Endodermal cell (in vitro differentiated cells): Measurements from ENCODE around the gene MAP3K20. TPM values are rescaled to one million over a fixed set of nuclear protein-coding genes. Genes with fewer than 3 reads are reported as not detected.
"Not testable (repeated sequence)": the region's sequence is repeated elsewhere in the genome, so short reads cannot be mapped to it uniquely, and the experiment has no call there.

Source experiments
- DNase-seq: peaks from one replicate; pipeline ENCODE4 v3.0.0-alpha.2; 2017
- H3K27ac ChIP-seq: 2 replicates; pipeline ENCODE4 v1.5.1; 2013; ENCODE audit warnings: mild to moderate bottlenecking, low read depth, low read length, moderate library complexity
- H3K27me3 ChIP-seq: 2 replicates; pipeline ENCODE4 v1.6.1; 2013; ENCODE audit warnings: mild to moderate bottlenecking, low read length, moderate library complexity; ENCODE audit not compliant: insufficient read depth, control insufficient read depth, poor library complexity, severe bottlenecking
- H3K36me3 ChIP-seq: 2 replicates; pipeline ENCODE4 v1.7.0; 2013; ENCODE audit warnings: mild to moderate bottlenecking, low read length, moderate library complexity; ENCODE audit not compliant: control insufficient read depth, insufficient read depth
- H3K4me1 ChIP-seq: one replicate; pipeline ENCODE4 v1.7.0; 2013; ENCODE audit warnings: low read length; ENCODE audit not compliant: control insufficient read depth, insufficient read depth
- H3K4me3 ChIP-seq: 2 replicates; pipeline ENCODE4 v1.5.1; 2013; ENCODE audit warnings: mild to moderate bottlenecking, low read length, moderate library complexity
- H3K9ac ChIP-seq: 2 replicates; pipeline ENCODE4 v1.6.1; 2013; ENCODE audit warnings: mild to moderate bottlenecking, low read length, moderate library complexity; ENCODE audit not compliant: poor library complexity, severe bottlenecking; ENCODE audit errors: extremely low read depth
- H3K9me3 ChIP-seq: 2 replicates; pipeline ENCODE4 v1.6.1; 2013; ENCODE audit warnings: mild to moderate bottlenecking, low read length, moderate library complexity; ENCODE audit not compliant: control insufficient read depth
- H3K27ac Mint-ChIP-seq: 2 replicates; pipeline ENCODE4 v1.8.0; 2020; ENCODE audit warnings: mixed read lengths
- H3K27me3 Mint-ChIP-seq: 2 replicates; pipeline ENCODE4 v1.8.0; 2021; ENCODE audit warnings: mild to moderate bottlenecking, mixed read lengths; ENCODE audit not compliant: insufficient read depth
- H3K36me3 Mint-ChIP-seq: 2 replicates; pipeline ENCODE4 v1.8.0; 2020; ENCODE audit warnings: low read depth, mixed read lengths
- H3K4me1 Mint-ChIP-seq: 2 replicates; pipeline ENCODE4 v1.8.0; 2020; ENCODE audit warnings: mixed read lengths
- H3K4me3 Mint-ChIP-seq: 2 replicates; pipeline ENCODE4 v1.8.0; 2020; ENCODE audit warnings: mild to moderate bottlenecking, moderate library complexity, mixed read lengths
- H3K9me3 Mint-ChIP-seq: 2 replicates; pipeline ENCODE4 v1.8.0; 2020; ENCODE audit warnings: mild to moderate bottlenecking, mixed read lengths
- WGBS, 2 experiments: methylation state at CpG; one replicate each; pipeline versions ENCODE4 v1.1.5 to v1.1.7; 2013; ENCODE audit warnings: missing lambda C conversion rate in 2 of 2, mixed read lengths in 1 of 2; ENCODE audit not compliant: insufficient coverage in 1 of 2, insufficient read length in 1 of 2; 5-methylcytosine and 5-hydroxymethylcytosine counted together
- total RNA-seq, 2 donors: library from RNA; stranded (reverse); fragmentation: NEBNext Ultra II Directional in 1 of 2; extraction: Animal tissue kit (Norgen Biotek cat#: 25700) in 1 of 2; gene quantifications; 2 replicates in 1 of 2; 3 replicates in 1 of 2; pipeline ENCODE4 v1.2.1, GENCODE V29; 2021
- TF ChIP-seq, protein P1 (sequence below): fragments of 200-600 bp; sonication (generic); conservative IDR thresholded peaks from 2 replicates; pipeline ENCODE4 v1.5.0; 2021; ENCODE audit warnings: antibody characterized with exemption, mild to moderate bottlenecking

The MAP3K20 gene
- total RNA-seq, 2 donors from 2014 or later: 29.4 to 29.9 TPM

DNA sequence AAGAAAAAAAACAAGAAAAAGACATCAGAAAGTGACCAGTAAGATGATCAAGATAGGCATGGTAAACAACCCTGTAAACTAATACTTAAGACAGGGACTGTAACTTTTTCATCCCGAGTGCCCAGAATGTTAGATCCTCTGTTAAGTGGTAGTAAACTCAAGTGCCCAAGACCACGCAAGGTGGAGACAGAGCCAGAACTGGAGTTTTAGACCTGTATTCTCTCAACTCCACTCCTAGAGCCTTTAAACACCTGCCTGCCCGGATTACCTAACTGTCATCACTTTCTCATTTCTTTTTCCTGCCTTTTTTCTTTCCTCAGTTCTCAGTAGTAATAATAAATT, 203.9 kb downstream of the MAP3K20 start:
- peaks cover 10% of the 10 kb centered on the region for H3K9me3 ChIP-seq
- H3K9ac ChIP-seq: no peak overlapping the region
- Mint-ChIP-seq H3K36me3 (no peaks in the 10 kb centered on the region), H3K27ac (no peak overlapping the region), H3K27me3 (no peaks in the 10 kb centered on the region), H3K9me3 (peaks cover 17% of the 10 kb centered on the region), H3K4me3 (no peak overlapping the region), H3K4me1 (no peaks in the 10 kb centered on the region)
- H3K36me3 ChIP-seq: no peaks in the 10 kb centered on the region
- H3K27ac ChIP-seq: no peak overlapping the region
- WGBS, 2 experiments: 83 to 91% methylated on average over 2 to 3 of the region's 3 CpGs
- H3K27me3 ChIP-seq: no peaks in the 10 kb centered on the region
- TF ChIP-seq, protein P1, sequence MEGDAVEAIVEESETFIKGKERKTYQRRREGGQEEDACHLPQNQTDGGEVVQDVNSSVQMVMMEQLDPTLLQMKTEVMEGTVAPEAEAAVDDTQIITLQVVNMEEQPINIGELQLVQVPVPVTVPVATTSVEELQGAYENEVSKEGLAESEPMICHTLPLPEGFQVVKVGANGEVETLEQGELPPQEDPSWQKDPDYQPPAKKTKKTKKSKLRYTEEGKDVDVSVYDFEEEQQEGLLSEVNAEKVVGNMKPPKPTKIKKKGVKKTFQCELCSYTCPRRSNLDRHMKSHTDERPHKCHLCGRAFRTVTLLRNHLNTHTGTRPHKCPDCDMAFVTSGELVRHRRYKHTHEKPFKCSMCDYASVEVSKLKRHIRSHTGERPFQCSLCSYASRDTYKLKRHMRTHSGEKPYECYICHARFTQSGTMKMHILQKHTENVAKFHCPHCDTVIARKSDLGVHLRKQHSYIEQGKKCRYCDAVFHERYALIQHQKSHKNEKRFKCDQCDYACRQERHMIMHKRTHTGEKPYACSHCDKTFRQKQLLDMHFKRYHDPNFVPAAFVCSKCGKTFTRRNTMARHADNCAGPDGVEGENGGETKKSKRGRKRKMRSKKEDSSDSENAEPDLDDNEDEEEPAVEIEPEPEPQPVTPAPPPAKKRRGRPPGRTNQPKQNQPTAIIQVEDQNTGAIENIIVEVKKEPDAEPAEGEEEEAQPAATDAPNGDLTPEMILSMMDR: no peak
- no peak for DNase-seq
- H3K4me1 ChIP-seq: no peaks in the 10 kb centered on the region
- H3K4me3 ChIP-seq: no peak overlapping the region

DNA sequence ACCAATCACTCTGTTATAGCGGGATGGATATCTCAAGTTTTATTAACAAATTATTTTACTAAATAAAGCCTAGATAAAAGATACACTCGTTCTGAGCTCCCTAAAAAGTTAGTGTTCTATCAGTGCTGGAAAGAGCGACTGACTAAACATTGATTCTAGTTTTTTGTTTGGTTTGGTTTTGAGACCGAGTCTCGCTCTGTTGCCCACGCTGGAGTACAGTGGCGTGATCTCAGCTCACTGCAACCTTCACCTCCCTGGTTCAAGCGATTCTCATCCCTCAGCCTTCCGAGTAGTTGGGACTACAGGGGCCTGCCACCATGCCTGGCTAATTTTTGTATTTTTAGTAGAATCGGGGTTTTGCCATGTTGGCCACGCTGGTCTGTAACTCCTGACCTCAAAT, 205.2 kb downstream of the MAP3K20 start:
- H3K27ac Mint-ChIP-seq: no peak overlapping the region
- no peaks in the 10 kb centered on the region for H3K4me1 ChIP-seq
- 86 to 95% methylated on average over 7 to 11 of the region's 11 CpGs for WGBS, 2 experiments
- H3K36me3 Mint-ChIP-seq: no peaks in the 10 kb centered on the region
- H3K4me1 Mint-ChIP-seq: no peaks in the 10 kb centered on the region
- H3K4me3 ChIP-seq: no peak overlapping the region
- H3K9me3 ChIP-seq: peaks cover 9% of the 10 kb centered on the region
- H3K27ac ChIP-seq: no peak overlapping the region
- H3K9ac ChIP-seq: no peak overlapping the region
- no peaks in the 10 kb centered on the region for H3K27me3 ChIP-seq
- H3K4me3 Mint-ChIP-seq: no peak overlapping the region
- H3K9me3 Mint-ChIP-seq: peaks cover 17% of the 10 kb centered on the region
- TF ChIP-seq, protein P1: no peak
- no peaks in the 10 kb centered on the region for H3K27me3 Mint-ChIP-seq
- no peak for DNase-seq
- no peaks in the 10 kb centered on the region for H3K36me3 ChIP-seq

DNA sequence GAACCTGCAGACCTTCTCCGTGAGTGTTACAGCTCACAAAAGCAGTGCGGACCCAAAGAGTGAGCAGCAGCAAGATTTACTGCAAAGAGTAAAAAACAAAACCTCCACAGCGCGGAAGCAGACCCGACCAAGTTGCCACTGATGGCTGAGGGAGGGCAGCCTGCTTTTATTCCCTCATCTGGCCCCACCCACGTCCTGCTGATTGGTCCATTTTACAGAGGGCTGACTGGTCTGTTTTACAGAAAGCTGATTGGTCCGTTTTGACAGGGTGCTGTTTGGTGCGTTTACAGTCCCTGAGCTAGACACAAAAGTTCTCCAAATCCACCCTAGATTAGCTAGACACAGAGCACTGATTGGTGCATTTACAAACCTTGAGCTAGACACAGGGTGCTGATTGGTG, 206.3 kb downstream of the MAP3K20 start:
- H3K36me3 ChIP-seq, DNase-seq, H3K27me3 Mint-ChIP-seq, H3K9ac ChIP-seq, H3K4me3 ChIP-seq, H3K4me1 ChIP-seq, H3K36me3 Mint-ChIP-seq, H3K27ac ChIP-seq, H3K27ac Mint-ChIP-seq, H3K4me3 Mint-ChIP-seq, H3K27me3 ChIP-seq, H3K9me3 ChIP-seq, H3K4me1 Mint-ChIP-seq: not testable (repeated sequence)
- peaks cover 18% of the 10 kb centered on the region for H3K9me3 Mint-ChIP-seq
- 89 to 91% methylated on average over 6 to 8 of the region's 8 CpGs for WGBS, 2 experiments

DNA sequence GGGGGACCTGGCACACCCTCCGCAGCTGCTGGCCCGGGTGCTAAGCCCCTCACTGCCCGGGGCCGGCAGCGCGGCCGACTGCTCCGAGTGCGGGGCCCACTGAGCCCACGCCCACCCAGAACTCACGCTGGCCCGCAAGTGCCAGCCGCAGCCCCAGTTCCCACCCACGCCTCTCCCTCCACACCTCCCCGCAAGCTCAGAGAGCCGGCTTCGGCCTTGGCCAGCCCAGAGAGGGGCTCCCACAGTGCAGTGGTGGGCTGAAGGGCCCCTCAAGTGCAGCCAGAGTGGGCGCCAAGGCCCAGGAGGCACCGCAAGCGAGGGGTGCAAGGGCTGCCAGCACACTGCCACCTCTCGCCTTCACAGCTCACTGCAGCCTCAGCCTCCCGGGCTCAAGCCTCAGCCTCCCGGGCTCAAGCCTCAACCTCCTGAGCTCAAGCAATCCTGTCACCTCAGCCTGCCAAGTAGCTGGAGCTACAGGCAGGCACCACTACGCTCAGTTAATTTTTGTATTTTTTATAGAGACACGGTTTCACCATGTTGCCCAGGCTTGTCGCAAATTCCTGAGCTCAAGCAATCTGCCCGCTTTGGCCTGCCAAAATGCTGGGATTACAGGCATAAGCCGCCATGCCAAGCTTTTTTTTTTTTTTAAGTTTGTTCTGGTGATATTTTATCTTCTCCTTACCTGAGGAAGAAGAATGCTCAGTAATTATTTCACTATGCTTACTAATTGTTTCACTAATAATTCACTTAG, 207.3 kb downstream of the MAP3K20 start:
- peaks cover 9% of the 10 kb centered on the region for H3K9me3 ChIP-seq
- Mint-ChIP-seq H3K9me3 (peaks cover 18% of the 10 kb centered on the region), H3K4me1 (no peaks in the 10 kb centered on the region), H3K36me3 (peaks cover 1% of the 10 kb centered on the region), H3K27me3 (no peaks in the 10 kb centered on the region), H3K4me3 (no peak overlapping the region), H3K27ac (no peak overlapping the region)
- TF ChIP-seq, protein P1: no peak
- no peaks in the 10 kb centered on the region for H3K27me3 ChIP-seq
- no peaks in the 10 kb centered on the region for H3K4me1 ChIP-seq
- no peak overlapping the region for H3K27ac ChIP-seq
- H3K9ac ChIP-seq: no peak overlapping the region
- 96% methylated on average over 17 to 28 of the region's 28 CpGs for WGBS, 2 experiments
- no peaks in the 10 kb centered on the region for H3K36me3 ChIP-seq
- no peak for DNase-seq
- no peak overlapping the region for H3K4me3 ChIP-seq
